HCT116 (cell line): ENCODE measurements around the gene MCRIP1. TPM values are rescaled to one million over a fixed set of nuclear protein-coding genes. Genes with fewer than 3 reads are reported as not detected.

Experiments
- ATAC-seq: fragments of 200-7000 bp; cut with Tn5 transposase; 2 replicates; pipeline ENCODE4 v1.9.1; 2020; ENCODE audit warnings: mild to moderate bottlenecking, moderate library complexity
- BruUV-seq: library from RNA; stranded (reverse); fragments of 400-500 nt; replicated peaks from 2 replicates; lab custom pipeline; 2021; lab: Mats Ljungman, UMichigan
- CTCF ChIA-PET: fragments of 300-600 bp; sonication (Branson Sonifier 250); formaldehyde crosslinking; loops from one replicate; lab custom pipeline; 2021; ENCODE audit warnings: antibody characterized with exemption; lab: Charles Lee
- POLR2A ChIA-PET: fragments of 300-600, 350-600 bp; sonication (Branson Sonifier 250); formaldehyde crosslinking; loops from one replicate; lab custom pipeline; 2021; ENCODE audit warnings: antibody characterized with exemption; lab: Charles Lee
- RAD21 ChIA-PET, 2 experiments: fragments of 300-600 bp; sonication (Branson Sonifier 250); formaldehyde crosslinking; loops; one replicate each; lab custom pipeline; 2023; ENCODE audit warnings: low total read pairs in 2 of 2; ENCODE audit not compliant: uncharacterized antibody in 2 of 2, unreplicated experiment in 2 of 2, low non-redundant PET in 1 of 2; lab: Charles Lee
- DNase-seq: peaks from one replicate; pipeline ENCODE4 v3.0.0-alpha.2; 2010; ENCODE audit warnings: low read depth, low spot score
- H2AFZ ChIP-seq: fragments of 200-600 bp; shearing (Covaris generic), sonication (generic); 2 replicates; pipeline ENCODE4 v1.6.1; 2017; ENCODE audit warnings: low read depth, mixed run types, mixed read lengths, antibody characterized with exemption, low read length; ENCODE audit not compliant: poor library complexity, severe bottlenecking
- H3K27ac ChIP-seq: 2 replicates; pipeline ENCODE4 v1.5.1; 2012; ENCODE audit warnings: low read depth, low read length
- H3K27me3 ChIP-seq: fragments of 200-600 bp; sonication (generic); 2 replicates; pipeline ENCODE4 v1.6.1; 2016; ENCODE audit warnings: mixed run types, low read length, mixed read lengths; ENCODE audit not compliant: insufficient read depth
- H3K36me3 ChIP-seq, 2 experiments: fragments of 200-500 bp in 1 of 2; fragments of 200-600 bp in 1 of 2; sonication (Bioruptor generic) in 1 of 2; sonication (generic) in 1 of 2; 2 replicates each; pipeline versions ENCODE4 v1.5.1 to v1.6.1; 2014 to 2016; ENCODE audit warnings: low read length in 2 of 2, inconsistent platforms in 1 of 2, mixed read lengths in 1 of 2, mixed run types in 1 of 2; ENCODE audit not compliant: insufficient read depth in 2 of 2, control insufficient read depth in 1 of 2
- H3K4me1 ChIP-seq, 2 experiments: fragments of 200-600 bp in 1 of 2; sonication (generic) in 1 of 2; 2 replicates each; pipeline versions ENCODE4 v1.5.1 to v1.6.1; 2012 to 2017; ENCODE audit warnings: low read length in 2 of 2, inconsistent platforms in 1 of 2, mild to moderate bottlenecking in 1 of 2, mixed read lengths in 1 of 2, mixed run types in 1 of 2, moderate library complexity in 1 of 2; ENCODE audit not compliant: insufficient read depth in 2 of 2, control insufficient read depth in 1 of 2
- H3K4me2 ChIP-seq: fragments of 200-600 bp; sonication (generic); 2 replicates; pipeline ENCODE4 v1.6.1; 2017; ENCODE audit warnings: mixed run types, low read length, mixed read lengths
- H3K4me3 ChIP-seq, 2 experiments: fragments of 200-600 bp in 1 of 2; sonication (generic) in 1 of 2; replicated peaks in 1 of 2; 2 replicates each; pipeline ENCODE4 v1.5.1; 2011 to 2016; ENCODE audit warnings: low read length in 2 of 2, control low read depth in 1 of 2, low read depth in 1 of 2, mild to moderate bottlenecking in 1 of 2, mixed read lengths in 1 of 2, mixed run types in 1 of 2
- H3K79me2 ChIP-seq: fragments of 200-600 bp; sonication (generic); 2 replicates; pipeline ENCODE4 v1.6.1; 2017; ENCODE audit warnings: mild to moderate bottlenecking, mixed run types, low read length, moderate library complexity, mixed read lengths; ENCODE audit not compliant: insufficient read depth
- H3K9ac ChIP-seq: fragments of 200-600 bp; sonication (generic); 2 replicates; pipeline ENCODE4 v1.6.1; 2016; ENCODE audit warnings: low read length, mixed read lengths
- H3K9me2 ChIP-seq: fragments of 200-600 bp; sonication (generic), shearing (Covaris generic); 2 replicates; pipeline ENCODE4 v1.6.1; 2017; ENCODE audit warnings: mixed run types, mild to moderate bottlenecking, moderate library complexity; ENCODE audit not compliant: insufficient read depth
- H3K9me3 ChIP-seq, 2 experiments: fragments of 200-500 bp in 1 of 2; fragments of 200-600 bp in 1 of 2; sonication (Bioruptor generic) in 1 of 2; sonication (generic) in 1 of 2; 2 replicates each; pipeline ENCODE4 v1.6.1; 2014 to 2017; ENCODE audit warnings: low read length in 2 of 2, mixed read lengths in 2 of 2, inconsistent platforms in 1 of 2, low read depth in 1 of 2, mild to moderate bottlenecking in 1 of 2, mixed run types in 1 of 2, moderate library complexity in 1 of 2; ENCODE audit not compliant: control insufficient read depth in 1 of 2, insufficient read depth in 1 of 2
- H4K20me1 ChIP-seq: fragments of 200-600 bp; sonication (generic), shearing (Covaris generic); 2 replicates; pipeline ENCODE4 v1.6.1; 2017; ENCODE audit warnings: mixed run types, mild to moderate bottlenecking, moderate library complexity; ENCODE audit not compliant: insufficient read depth
- ATF3 ChIP-seq: IDR thresholded peaks from 2 replicates; pipeline ENCODE4 v1.6.1; 2012
- CBX3 ChIP-seq: IDR thresholded peaks from 2 replicates; pipeline ENCODE4 v1.6.1; 2012; ENCODE audit warnings: low read depth
- CTCF ChIP-seq, 3 experiments: fragments of 200-600 bp in 1 of 3; sonication (generic) in 1 of 3; IDR thresholded peaks in 2 of 3; conservative IDR thresholded peaks in 1 of 3; 2 replicates each; pipeline ENCODE4 v1.5.1; 2012 to 2017; ENCODE audit warnings: low read depth in 2 of 3, low read length in 2 of 3, antibody characterized with exemption in 1 of 3, borderline replicate concordance in 1 of 3, control low read depth in 1 of 3, mild to moderate bottlenecking in 1 of 3, mixed read lengths in 1 of 3, mixed run types in 1 of 3, moderate library complexity in 1 of 3; ENCODE audit not compliant: insufficient read depth in 1 of 3
- EZH2 ChIP-seq: fragments of 200-600 bp; sonication (generic); IDR thresholded peaks from 2 replicates; pipeline ENCODE4 v1.6.1; 2017; ENCODE audit warnings: antibody characterized with exemption, mixed run types
- EZH2phosphoT487 ChIP-seq: fragments of 200-600 bp; IDR thresholded peaks from 2 replicates; pipeline ENCODE4 v1.6.1; 2018; ENCODE audit warnings: antibody characterized with exemption, borderline replicate concordance
- FOSL1 ChIP-seq: IDR thresholded peaks from 2 replicates; pipeline ENCODE4 v1.6.1; 2012; ENCODE audit warnings: low read depth
- POLR2A ChIP-seq: IDR thresholded peaks from 2 replicates; pipeline ENCODE4 v1.7.0; 2011; ENCODE audit warnings: borderline replicate concordance; ENCODE audit not compliant: insufficient read depth, insufficient read length; ENCODE audit errors: extremely low read depth
- POLR2AphosphoS5 ChIP-seq: IDR thresholded peaks from 2 replicates; pipeline ENCODE4 v1.6.1; 2011; ENCODE audit warnings: mild to moderate bottlenecking, low read depth, low read length, moderate library complexity
- RAD21 ChIP-seq: IDR thresholded peaks from 2 replicates; pipeline ENCODE4 v1.6.1; 2012; ENCODE audit warnings: low read depth, mild to moderate bottlenecking
- SIN3A ChIP-seq: IDR thresholded peaks from 2 replicates; pipeline ENCODE4 v1.6.1; 2012; ENCODE audit warnings: low read depth
- SP1 ChIP-seq: IDR thresholded peaks from 2 replicates; pipeline ENCODE4 v1.6.1; 2012; ENCODE audit warnings: low read depth
- SRF ChIP-seq: IDR thresholded peaks from 2 replicates; pipeline ENCODE4 v1.6.1; 2012; ENCODE audit warnings: low read depth
- TCF7L2 ChIP-seq: IDR thresholded peaks from 2 replicates; pipeline ENCODE4 v1.7.0; 2011; ENCODE audit warnings: borderline replicate concordance, inconsistent platforms; ENCODE audit not compliant: insufficient read depth, insufficient read length; ENCODE audit errors: extremely low read depth
- YY1 ChIP-seq: IDR thresholded peaks from 2 replicates; pipeline ENCODE4 v1.6.1; 2011; ENCODE audit warnings: low read length, low read depth, moderate library complexity, mild to moderate bottlenecking; ENCODE audit not compliant: insufficient replicate concordance; ENCODE audit errors: extremely low read depth
- ZFX ChIP-seq: fragments of 450-650 bp; IDR thresholded peaks from 2 replicates; pipeline ENCODE4 v1.6.1; 2017
- ZNF274 ChIP-seq: fragments of 200-500 bp; sonication (Bioruptor generic); IDR thresholded peaks from 2 replicates; pipeline ENCODE4 v1.6.1; 2014; ENCODE audit warnings: mild to moderate bottlenecking, low read depth, low read length, inconsistent platforms
- intact Hi-C: fragments of 100-400 bp; cut with micrococcal nuclease; formaldehyde crosslinking; loops from 2 replicates; pipeline ENCODE4 v1.10.0; 2022
- total RNA-seq: library from RNA; stranded (reverse); gene quantifications from one replicate; pipeline ENCODE4 v1.2.1, GENCODE V29; 2021; ENCODE audit not compliant: unreplicated experiment
- TF ChIP-seq, protein P1 (sequence below): IDR thresholded peaks from 2 replicates; pipeline ENCODE4 v1.6.1; 2012
- TF ChIP-seq, protein P2 (sequence below): IDR thresholded peaks from 2 replicates; pipeline ENCODE4 v1.6.1; 2011; ENCODE audit warnings: mild to moderate bottlenecking, low read length, moderate library complexity; ENCODE audit not compliant: insufficient replicate concordance; ENCODE audit errors: extremely low read depth

MCRIP1 gene
- total RNA-seq, 1 experiment from 2014 or later = 59.2 TPM

GRCh38 chr17:81822996-81823819 lies 9.9 kb downstream of the MCRIP1 start:
- no peak overlapping the region; the same call in 1 of the 2 replicates for H3K27ac ChIP-seq
- no peaks in the 10 kb centered on the region for H3K9me2 ChIP-seq
- no peaks in the 10 kb centered on the region for H3K27me3 ChIP-seq
- ChIA-PET CTCF (interaction anchor here (1.5 kb wide), 1 partner anchor 15 kb away, joined by 8 read pairs; no protein-coding TSS in a partner anchor), POLR2A (interaction anchor here (2.4 kb wide), 1 partner anchor 10 kb away, joined by 8 read pairs; the partner anchor contains the start of gene MCRIP1), RAD21 (no interaction called here)
- no peaks in the 10 kb centered on the region for H4K20me1 ChIP-seq
- no peaks in the 10 kb centered on the region for H3K36me3 ChIP-seq
- peaks cover 21 to 24% of the 10 kb centered on the region in 2 experiments for H3K4me1 ChIP-seq
- no peaks in the 10 kb centered on the region for H3K79me2 ChIP-seq
- no peak overlapping the region for H3K4me3 ChIP-seq
- intact Hi-C loops = no loop called here
- H2AFZ ChIP-seq = no peak overlapping the region
- no peaks in the 10 kb centered on the region for H3K9me3 ChIP-seq
- BruUV-seq = no TSS peak
- no peak overlapping the region for H3K4me2 ChIP-seq
- no peak overlapping the region for H3K9ac ChIP-seq
- ATAC-seq (no peak), DNase-seq (no peak)
- TF ChIP-seq ATF3 = no peak
- TF ChIP-seq SP1 = no peak
- no peak for TF ChIP-seq EZH2phosphoT487
- TF ChIP-seq RAD21 = no peak
- no peak for TF ChIP-seq SIN3A
- no peak for TF ChIP-seq EZH2
- TF ChIP-seq CTCF (IDR thresholded peaks at IDR 0.05 in 2 of 3, conservative IDR thresholded peaks at IDR 0.05 in 1 of 3; ENCODE audit: borderline replicate concordance in 1 of 3, insufficient read depth in 1 of 3, low read depth in 2 of 3, low read length in 2 of 3) = no peak
- TF ChIP-seq FOSL1 = no peak
- TF ChIP-seq YY1 = no peak
- TF ChIP-seq SRF = no peak
- TF ChIP-seq CBX3 = no peak
- no peak for TF ChIP-seq ZNF274
- TF ChIP-seq, protein P1, sequence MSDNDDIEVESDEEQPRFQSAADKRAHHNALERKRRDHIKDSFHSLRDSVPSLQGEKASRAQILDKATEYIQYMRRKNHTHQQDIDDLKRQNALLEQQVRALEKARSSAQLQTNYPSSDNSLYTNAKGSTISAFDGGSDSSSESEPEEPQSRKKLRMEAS = no peak
- TF ChIP-seq TCF7L2 = no peak
- TF ChIP-seq, protein P2, sequence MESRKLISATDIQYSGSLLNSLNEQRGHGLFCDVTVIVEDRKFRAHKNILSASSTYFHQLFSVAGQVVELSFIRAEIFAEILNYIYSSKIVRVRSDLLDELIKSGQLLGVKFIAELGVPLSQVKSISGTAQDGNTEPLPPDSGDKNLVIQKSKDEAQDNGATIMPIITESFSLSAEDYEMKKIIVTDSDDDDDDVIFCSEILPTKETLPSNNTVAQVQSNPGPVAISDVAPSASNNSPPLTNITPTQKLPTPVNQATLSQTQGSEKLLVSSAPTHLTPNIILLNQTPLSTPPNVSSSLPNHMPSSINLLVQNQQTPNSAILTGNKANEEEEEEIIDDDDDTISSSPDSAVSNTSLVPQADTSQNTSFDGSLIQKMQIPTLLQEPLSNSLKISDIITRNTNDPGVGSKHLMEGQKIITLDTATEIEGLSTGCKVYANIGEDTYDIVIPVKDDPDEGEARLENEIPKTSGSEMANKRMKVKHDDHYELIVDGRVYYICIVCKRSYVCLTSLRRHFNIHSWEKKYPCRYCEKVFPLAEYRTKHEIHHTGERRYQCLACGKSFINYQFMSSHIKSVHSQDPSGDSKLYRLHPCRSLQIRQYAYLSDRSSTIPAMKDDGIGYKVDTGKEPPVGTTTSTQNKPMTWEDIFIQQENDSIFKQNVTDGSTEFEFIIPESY = no peak
- TF ChIP-seq ZFX = no peak
- no peak for TF ChIP-seq POLR2A
- no peak for TF ChIP-seq POLR2AphosphoS5
